ENCODE results near the gene FBF1.

- TF ChIP-seq POLR2A (IDR thresholded peaks at IDR 0.05; ENCODE audit: low read depth, low read length) (no peak), CTCF (IDR thresholded peaks at IDR 0.05; ENCODE audit: extremely low read depth in 1 of 2, insufficient read depth in 1 of 2, low read depth in 1 of 2, low read length in 2 of 2) (no peak), POLR2AphosphoS5 (IDR thresholded peaks at IDR 0.05; ENCODE audit: insufficient read depth, low read depth, low read length) (no peak), EZH2 (IDR thresholded peaks at IDR 0.05; ENCODE audit: borderline replicate concordance, low read depth, low read length, severe bottlenecking) (no peak), MAX (IDR thresholded peaks at IDR 0.05; ENCODE audit: insufficient read depth, insufficient read length) (no peak), MYC (IDR thresholded peaks at IDR 0.05; ENCODE audit: low read depth, low read length) (no peak), FOS (IDR thresholded peaks at IDR 0.05; ENCODE audit: borderline replicate concordance, insufficient read depth, low read length) (no peak), GATA2 (IDR thresholded peaks at IDR 0.05; ENCODE audit: insufficient read depth, insufficient read length, low read depth, low read length) (no peak), JUN (IDR thresholded peaks at IDR 0.05; ENCODE audit: borderline replicate concordance, insufficient read depth, insufficient read length, low read depth) (no peak)
Measured at GRCh38 chr17:75919611-75920010, 21.2 kb downstream of the FBF1 start.

Measured in endothelial cell of umbilical vein (primary cell).